Activated T-helper 1 cell treated with anti-CD3 and anti-CD28 coated beads, Interleukin-12 subunit alpha, Interleukin-12 subunit beta, Interleukin-2, Interleukin-4 antibody, amounts not matched to agents 30 ng/mL and 10 ng/mL and 1 ng/mL, durations not matched to agents 14 hours and 24 hours and 36 hours (primary cell): ENCODE measurements around the gene ARMC10. TPM values are rescaled to one million over a fixed set of nuclear protein-coding genes. Genes with fewer than 3 reads are reported as not detected.
"Not testable (repeated sequence)": the region's sequence is repeated elsewhere in the genome, so short reads cannot be mapped to it uniquely, and the experiment has no call there.

ENCODE experiments used
- DNase-seq: peaks from one replicate; pipeline ENCODE4 v3.0.0; 2021; ENCODE audit warnings: low spot score
- H3K27ac Mint-ChIP-seq: one replicate; pipeline ENCODE4 v1.8.0; 2021; ENCODE audit warnings: mild to moderate bottlenecking, mixed read lengths
- H3K27me3 Mint-ChIP-seq: one replicate; pipeline ENCODE4 v1.8.0; 2022; ENCODE audit warnings: mild to moderate bottlenecking, moderate library complexity, mixed read lengths; ENCODE audit not compliant: insufficient read depth
- H3K36me3 Mint-ChIP-seq: one replicate; pipeline ENCODE4 v1.8.0; 2021; ENCODE audit warnings: low read depth, mixed read lengths
- H3K4me1 Mint-ChIP-seq: one replicate; pipeline ENCODE4 v1.8.0; 2021; ENCODE audit warnings: low read depth, mixed read lengths
- H3K4me3 Mint-ChIP-seq: one replicate; pipeline ENCODE4 v1.8.0; 2021; ENCODE audit warnings: mild to moderate bottlenecking, moderate library complexity, mixed read lengths
- H3K9me3 Mint-ChIP-seq: one replicate; pipeline ENCODE4 v1.8.0; 2021; ENCODE audit warnings: mixed read lengths
- intact Hi-C: fragments of 100-400 bp; cut with micrococcal nuclease; formaldehyde crosslinking; loops from one replicate; pipeline ENCODE4 v1.15.1; 2024
- total RNA-seq: library from RNA; stranded (reverse); gene quantifications from 2 replicates; pipeline ENCODE4 v1.2.3, GENCODE V29; 2022

Gene ARMC10
- total RNA-seq, 1 donor from 2014 or later = 51.8 TPM

GRCh38 chr7:103083210-103083609 is 8.3 kb downstream of the ARMC10 start:
- no peak for DNase-seq
- Mint-ChIP-seq H3K27me3 (no peaks in the 10 kb centered on the region), H3K36me3 (peaks cover 12% of the 10 kb centered on the region), H3K27ac (no peak overlapping the region), H3K4me3 (no peak overlapping the region), H3K9me3 (no peaks in the 10 kb centered on the region), H3K4me1 (peaks cover 7% of the 10 kb centered on the region)
- intact Hi-C loops = no loop called here

GRCh38 chr7:103092321-103092720 is 17.4 kb downstream of the ARMC10 start:
- H3K36me3 Mint-ChIP-seq = peaks cover 39% of the 10 kb centered on the region
- DNase-seq, H3K27me3 Mint-ChIP-seq, H3K4me1 Mint-ChIP-seq, H3K4me3 Mint-ChIP-seq, intact Hi-C loops, H3K27ac Mint-ChIP-seq, H3K9me3 Mint-ChIP-seq: not testable (repeated sequence)

- Mint-ChIP-seq H3K9me3 (no peaks in the 10 kb centered on the region), H3K36me3 (peaks cover 36% of the 10 kb centered on the region), H3K27me3 (no peaks in the 10 kb centered on the region), H3K4me3 (no peak overlapping the region), H3K27ac (no peak overlapping the region), H3K4me1 (peaks cover 4% of the 10 kb centered on the region)
- no peak for DNase-seq
- intact Hi-C loops = no loop called here
These were observed 18.5 kb downstream of the ARMC10 start for GRCh38 chr7:103093429-103093828.

GRCh38 chr7:103094102-103094501 is 19.2 kb downstream of the ARMC10 start:
- H3K27ac Mint-ChIP-seq = no peak overlapping the region
- intact Hi-C loops = no loop called here
- H3K27me3 Mint-ChIP-seq = no peaks in the 10 kb centered on the region

GRCh38 chr7:103095558-103095957 is 20.6 kb downstream of the ARMC10 start:
- DNase-seq, H3K4me3 Mint-ChIP-seq, H3K27me3 Mint-ChIP-seq, H3K27ac Mint-ChIP-seq, H3K9me3 Mint-ChIP-seq, intact Hi-C loops, H3K4me1 Mint-ChIP-seq: not testable (repeated sequence)
- peaks cover 29% of the 10 kb centered on the region for H3K36me3 Mint-ChIP-seq

More at GRCh38 chr7:103094102-103094501, 19.2 kb downstream of the ARMC10 start:
- no peak for DNase-seq
- no peaks in the 10 kb centered on the region for H3K9me3 Mint-ChIP-seq
- H3K36me3 Mint-ChIP-seq = peaks cover 33% of the 10 kb centered on the region
- H3K4me3 Mint-ChIP-seq = no peak overlapping the region
- H3K4me1 Mint-ChIP-seq = peaks cover 4% of the 10 kb centered on the region

GRCh38 chr7:103097041-103097440 is 22.1 kb downstream of the ARMC10 start:
- H3K36me3 Mint-ChIP-seq = peaks cover 27% of the 10 kb centered on the region
- no peak overlapping the region for H3K4me3 Mint-ChIP-seq
- DNase-seq = no peak
- no peaks in the 10 kb centered on the region for H3K9me3 Mint-ChIP-seq
- peaks cover 4% of the 10 kb centered on the region for H3K4me1 Mint-ChIP-seq
- intact Hi-C loops = no loop called here
- no peak overlapping the region for H3K27ac Mint-ChIP-seq
- no peaks in the 10 kb centered on the region for H3K27me3 Mint-ChIP-seq

- Mint-ChIP-seq H3K36me3 (peaks cover 18% of the 10 kb centered on the region), H3K9me3 (no peaks in the 10 kb centered on the region), H3K27ac (no peak overlapping the region), H3K27me3 (no peaks in the 10 kb centered on the region), H3K4me1 (no peaks in the 10 kb centered on the region), H3K4me3 (no peak overlapping the region)
- no peak for DNase-seq
- intact Hi-C loops = no loop called here
These were observed 25.4 kb downstream of the ARMC10 start for GRCh38 chr7:103100348-103100747.

GRCh38 chr7:103101543-103101942 is 26.6 kb downstream of the ARMC10 start:
- H3K4me1 Mint-ChIP-seq = no peaks in the 10 kb centered on the region
- DNase-seq = no peak
- intact Hi-C loops = no loop called here
- peaks cover 14% of the 10 kb centered on the region for H3K36me3 Mint-ChIP-seq
- H3K4me3 Mint-ChIP-seq = no peak overlapping the region
- H3K27me3 Mint-ChIP-seq = no peaks in the 10 kb centered on the region
- H3K9me3 Mint-ChIP-seq = no peaks in the 10 kb centered on the region
- H3K27ac Mint-ChIP-seq = no peak overlapping the region

GRCh38 chr7:103106005-103106702 is 31.2 kb downstream of the ARMC10 start:
- peaks cover 18% of the 10 kb centered on the region for H3K9me3 Mint-ChIP-seq
- peaks cover 13% of the 10 kb centered on the region for H3K4me1 Mint-ChIP-seq
- intact Hi-C loops = no loop called here
- peaks cover 4% of the 10 kb centered on the region for H3K27me3 Mint-ChIP-seq
- no peak overlapping the region for H3K27ac Mint-ChIP-seq
- H3K36me3 Mint-ChIP-seq = peaks cover 42% of the 10 kb centered on the region
- H3K4me3 Mint-ChIP-seq = no peak overlapping the region
- DNase-seq = no peak

- DNase-seq, H3K27me3 Mint-ChIP-seq, intact Hi-C loops, H3K4me3 Mint-ChIP-seq, H3K27ac Mint-ChIP-seq: not testable (repeated sequence)
- Mint-ChIP-seq H3K36me3 (peaks cover 46% of the 10 kb centered on the region), H3K9me3 (peaks cover 21% of the 10 kb centered on the region), H3K4me1 (peaks cover 13% of the 10 kb centered on the region)
These were observed 31.7 kb downstream of the ARMC10 start for GRCh38 chr7:103106703-103107070.

GRCh38 chr7:103113164-103113563 is 38.2 kb downstream of the ARMC10 start:
- Mint-ChIP-seq H3K9me3 (peaks cover 21% of the 10 kb centered on the region), H3K36me3 (peaks cover 46% of the 10 kb centered on the region)

GRCh38 chr7:103114576-103115008 is 39.7 kb downstream of the ARMC10 start:
- intact Hi-C loops = no loop called here
- Mint-ChIP-seq H3K4me1 (peaks cover 7% of the 10 kb centered on the region), H3K4me3 (no peak overlapping the region), H3K36me3 (peaks cover 39% of the 10 kb centered on the region), H3K27ac (no peak overlapping the region), H3K27me3 (peaks cover 4% of the 10 kb centered on the region), H3K9me3 (peaks cover 14% of the 10 kb centered on the region)
- DNase-seq = no peak

More at GRCh38 chr7:103113164-103113563, 38.2 kb downstream of the ARMC10 start:
- intact Hi-C loops = no loop called here
- Mint-ChIP-seq H3K4me1 (peaks cover 20% of the 10 kb centered on the region), H3K27ac (no peak overlapping the region), H3K4me3 (no peak overlapping the region), H3K27me3 (peaks cover 4% of the 10 kb centered on the region)
- DNase-seq = no peak

- Mint-ChIP-seq H3K9me3 (peaks cover 6% of the 10 kb centered on the region), H3K4me3 (no peak overlapping the region), H3K27ac (no peak overlapping the region), H3K27me3 (no peaks in the 10 kb centered on the region), H3K36me3 (peaks cover 31% of the 10 kb centered on the region), H3K4me1 (peaks cover 7% of the 10 kb centered on the region)
- intact Hi-C loops = no loop called here
- no peak for DNase-seq
These were observed 40.8 kb downstream of the ARMC10 start for GRCh38 chr7:103115771-103116170.

- intact Hi-C loops = no loop called here
- peaks cover 7% of the 10 kb centered on the region for H3K4me1 Mint-ChIP-seq
- H3K4me3 Mint-ChIP-seq = no peak overlapping the region
- H3K36me3 Mint-ChIP-seq = peaks cover 25% of the 10 kb centered on the region
- no peak overlapping the region for H3K27ac Mint-ChIP-seq
- H3K27me3 Mint-ChIP-seq = no peaks in the 10 kb centered on the region
- peaks cover under 1% of the 10 kb centered on the region for H3K9me3 Mint-ChIP-seq
- no peak for DNase-seq
These were observed 41.6 kb downstream of the ARMC10 start for GRCh38 chr7:103116511-103116910.
